ENCODE measurements around the gene HGFAC. TPM values are rescaled to one million over a fixed set of nuclear protein-coding genes. Genes with fewer than 3 reads are reported as not detected.

The HGFAC gene
- total RNA-seq, 3 donors from 2014 or later: 0.95 TPM; not detected in 2

DNA sequence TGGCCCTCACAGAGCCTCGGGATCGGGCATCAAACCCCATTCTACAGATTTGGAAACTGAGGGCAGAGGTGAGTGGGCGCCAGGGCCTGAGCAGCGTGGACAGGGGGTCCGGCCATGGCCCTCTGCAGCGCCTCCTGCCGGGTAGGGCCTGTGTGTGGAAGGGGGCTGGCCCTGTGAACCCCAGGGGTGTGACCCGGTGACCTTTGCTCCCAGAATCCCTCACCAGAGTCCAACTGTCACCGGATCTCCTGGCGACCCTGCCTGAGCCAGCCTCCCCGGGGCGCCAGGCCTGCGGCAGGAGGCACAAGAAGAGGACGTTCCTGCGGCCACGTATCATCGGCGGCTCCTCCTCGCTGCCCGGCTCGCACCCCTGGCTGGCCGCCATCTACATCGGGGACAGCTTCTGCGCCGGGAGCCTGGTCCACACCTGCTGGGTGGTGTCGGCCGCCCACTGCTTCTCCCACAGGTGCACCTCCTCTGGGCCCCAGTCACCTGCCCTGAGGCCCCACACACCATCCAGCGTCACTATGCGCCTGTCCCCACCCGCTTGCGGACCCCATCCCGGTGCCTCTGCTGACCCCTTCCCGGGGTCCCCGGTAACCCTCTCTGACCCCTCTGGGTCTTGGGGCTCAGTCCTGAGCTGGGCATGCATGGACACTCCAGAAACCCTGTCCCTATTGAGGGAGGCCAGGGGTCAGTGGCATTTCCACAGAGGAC lies 4.2 kb downstream of the HGFAC start:
- no peaks in the 10 kb centered on the region for H3K4me1 ChIP-seq (ENCODE audit: low read depth)
- DNase-seq (peak in 2 of 3 donors; percentile 26 to 48), ATAC-seq (no peak)
- TF ChIP-seq, protein P1, sequence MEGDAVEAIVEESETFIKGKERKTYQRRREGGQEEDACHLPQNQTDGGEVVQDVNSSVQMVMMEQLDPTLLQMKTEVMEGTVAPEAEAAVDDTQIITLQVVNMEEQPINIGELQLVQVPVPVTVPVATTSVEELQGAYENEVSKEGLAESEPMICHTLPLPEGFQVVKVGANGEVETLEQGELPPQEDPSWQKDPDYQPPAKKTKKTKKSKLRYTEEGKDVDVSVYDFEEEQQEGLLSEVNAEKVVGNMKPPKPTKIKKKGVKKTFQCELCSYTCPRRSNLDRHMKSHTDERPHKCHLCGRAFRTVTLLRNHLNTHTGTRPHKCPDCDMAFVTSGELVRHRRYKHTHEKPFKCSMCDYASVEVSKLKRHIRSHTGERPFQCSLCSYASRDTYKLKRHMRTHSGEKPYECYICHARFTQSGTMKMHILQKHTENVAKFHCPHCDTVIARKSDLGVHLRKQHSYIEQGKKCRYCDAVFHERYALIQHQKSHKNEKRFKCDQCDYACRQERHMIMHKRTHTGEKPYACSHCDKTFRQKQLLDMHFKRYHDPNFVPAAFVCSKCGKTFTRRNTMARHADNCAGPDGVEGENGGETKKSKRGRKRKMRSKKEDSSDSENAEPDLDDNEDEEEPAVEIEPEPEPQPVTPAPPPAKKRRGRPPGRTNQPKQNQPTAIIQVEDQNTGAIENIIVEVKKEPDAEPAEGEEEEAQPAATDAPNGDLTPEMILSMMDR (IDR thresholded peaks at IDR 0.05): no peak
- H3K36me3 ChIP-seq (ENCODE audit: low read depth): no peaks in the 10 kb centered on the region
- no peak overlapping the region for H3K4me3 ChIP-seq
- H3K9me3 ChIP-seq: no peaks in the 10 kb centered on the region
- intact Hi-C loops (cut with DNase I, micrococcal nuclease): no loop called here

DNA sequence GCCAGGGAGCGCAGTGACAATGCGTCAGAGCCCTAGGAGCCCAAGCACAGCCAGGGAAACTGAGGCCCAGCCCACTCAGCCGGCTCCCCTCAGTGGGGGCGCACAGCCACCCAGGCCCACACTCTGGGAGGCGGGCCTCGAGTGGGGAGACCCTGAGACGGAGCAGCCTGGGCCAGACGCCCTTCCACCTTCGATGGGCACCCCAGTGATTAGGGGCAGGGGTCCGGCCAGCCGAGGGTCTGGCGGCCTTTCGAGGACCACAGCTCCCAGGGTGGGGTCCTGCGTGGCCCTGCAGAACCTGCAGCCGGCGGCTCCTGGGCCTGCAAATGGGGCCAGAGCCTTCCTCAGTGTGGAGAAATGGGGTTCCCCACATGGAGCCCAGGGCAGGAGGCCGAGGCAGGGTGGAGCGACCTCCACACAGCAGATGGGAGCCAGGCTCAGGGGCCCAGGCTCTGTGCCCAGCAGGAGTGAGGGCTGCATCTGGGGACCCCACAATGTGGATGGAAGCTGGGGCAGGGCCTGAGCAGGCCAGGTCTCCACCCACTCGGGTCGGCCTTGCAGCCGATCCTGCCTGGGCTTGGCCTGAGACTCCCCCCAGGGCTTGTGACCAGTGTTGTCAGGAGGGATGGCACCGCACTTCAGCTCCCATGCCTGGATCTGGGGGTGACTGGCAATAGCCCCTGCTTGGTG lies 5.0 kb downstream of the HGFAC start:
- Histone ChIP-seq H3K4me3 (no peak overlapping the region), H3K4me1 (ENCODE audit: low read depth) (no peaks in the 10 kb centered on the region), H3K9me3 (no peaks in the 10 kb centered on the region), H3K36me3 (ENCODE audit: low read depth) (no peaks in the 10 kb centered on the region)
- intact Hi-C loops (cut with DNase I, micrococcal nuclease): no loop called here
- DNase-seq (peak in 2 of 3 donors; percentile 12 to 38), ATAC-seq (no peak)
- TF ChIP-seq, protein P1 (IDR thresholded peaks at IDR 0.05): no peak

DNA sequence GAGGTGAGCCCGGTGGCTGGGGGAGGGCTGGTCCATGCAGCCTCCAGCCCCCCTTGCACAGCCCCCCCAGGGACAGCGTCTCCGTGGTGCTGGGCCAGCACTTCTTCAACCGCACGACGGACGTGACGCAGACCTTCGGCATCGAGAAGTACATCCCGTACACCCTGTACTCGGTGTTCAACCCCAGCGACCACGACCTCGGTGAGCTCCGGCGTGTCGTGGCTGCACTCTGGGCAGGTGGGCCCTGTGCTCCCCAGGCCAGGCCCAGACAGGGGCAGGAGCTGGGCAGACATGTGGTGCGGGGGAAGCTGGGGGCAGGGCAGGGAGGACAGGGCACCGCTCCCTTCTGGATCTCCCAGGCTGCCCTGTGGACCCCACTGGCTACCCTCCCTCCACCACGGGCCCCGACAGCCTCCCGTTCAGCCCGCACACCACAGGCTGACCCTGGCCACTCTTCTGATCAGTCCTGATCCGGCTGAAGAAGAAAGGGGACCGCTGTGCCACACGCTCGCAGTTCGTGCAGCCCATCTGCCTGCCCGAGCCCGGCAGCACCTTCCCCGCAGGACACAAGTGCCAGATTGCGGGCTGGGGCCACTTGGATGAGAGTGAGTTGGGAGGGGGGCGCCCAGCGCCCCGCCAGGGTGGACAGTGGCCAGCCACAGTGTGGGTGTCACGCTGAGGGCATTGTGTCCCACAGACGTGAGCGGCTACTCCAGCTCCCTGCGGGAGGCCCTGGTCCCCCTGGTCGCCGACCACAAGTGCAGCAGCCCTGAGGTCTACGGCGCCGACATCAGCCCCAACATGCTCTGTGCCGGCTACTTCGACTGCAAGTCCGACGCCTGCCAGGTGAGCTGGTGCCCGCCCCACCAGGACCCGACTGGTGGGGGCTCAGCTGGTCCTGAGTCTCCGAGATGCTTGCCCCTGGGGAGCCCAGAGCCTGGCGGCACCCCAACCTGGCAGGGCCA lies 5.9 kb downstream of the HGFAC start:
- no peaks in the 10 kb centered on the region for H3K36me3 ChIP-seq (ENCODE audit: low read depth)
- H3K9me3 ChIP-seq: no peaks in the 10 kb centered on the region
- intact Hi-C loops (cut with DNase I, micrococcal nuclease): no loop called here
- no peak overlapping the region for H3K4me3 ChIP-seq
- DNase-seq (peak in 2 of 3 donors; percentile 14 to 40), ATAC-seq (no peak)
- no peaks in the 10 kb centered on the region for H3K4me1 ChIP-seq (ENCODE audit: low read depth)
- TF ChIP-seq, protein P1 (IDR thresholded peaks at IDR 0.05): no peak

DNA sequence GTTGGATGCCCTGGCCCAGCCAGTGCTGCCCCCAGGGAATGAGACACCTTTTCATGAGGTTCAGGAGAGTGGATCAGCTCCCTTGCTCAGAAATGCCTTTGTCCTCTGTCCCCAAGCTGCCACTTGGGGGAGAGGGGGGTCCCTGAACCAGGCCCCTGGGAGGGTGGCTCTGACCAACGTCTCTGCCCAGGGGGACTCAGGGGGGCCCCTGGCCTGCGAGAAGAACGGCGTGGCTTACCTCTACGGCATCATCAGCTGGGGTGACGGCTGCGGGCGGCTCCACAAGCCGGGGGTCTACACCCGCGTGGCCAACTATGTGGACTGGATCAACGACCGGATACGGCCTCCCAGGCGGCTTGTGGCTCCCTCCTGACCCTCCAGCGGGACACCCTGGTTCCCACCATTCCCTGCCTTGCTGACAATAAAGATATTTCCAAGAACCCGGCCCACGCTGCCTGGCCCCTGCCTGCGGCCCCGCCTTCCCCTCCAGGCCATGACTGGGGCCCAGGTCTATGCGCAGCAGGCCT lies 7.3 kb downstream of the HGFAC start:
- Histone ChIP-seq H3K4me1 (ENCODE audit: low read depth) (no peaks in the 10 kb centered on the region), H3K9me3 (no peaks in the 10 kb centered on the region), H3K36me3 (ENCODE audit: low read depth) (no peaks in the 10 kb centered on the region), H3K4me3 (no peak overlapping the region)
- TF ChIP-seq, protein P1 (IDR thresholded peaks at IDR 0.05): no peak
- DNase-seq: peak in 2 of 3 donors; percentile 5 to 33
- no peak for ATAC-seq
- intact Hi-C loops (cut with DNase I, micrococcal nuclease): no loop called here
